Fibroblast of pulmonary artery (primary cell): ENCODE results near the gene ANKRD44.

Experiments
- DNase-seq: peaks from one replicate; pipeline ENCODE4 v3.0.0-alpha.2; 2010; ENCODE audit warnings: low read depth
- H3K4me3 ChIP-seq: replicated peaks from 2 replicates; pipeline ENCODE4 v1.5.1; 2011; ENCODE audit warnings: low read depth, mild to moderate bottlenecking, control low read depth, low read length, moderate library complexity
- CTCF ChIP-seq: IDR thresholded peaks from 2 replicates; pipeline ENCODE4 v1.5.1; 2011; ENCODE audit warnings: mild to moderate bottlenecking, control low read depth, low read length, inconsistent platforms; ENCODE audit errors: missing control alignments

ANKRD44 gene

GRCh38 chr2:197339016-197339415, 28.4 kb upstream of the ANKRD44 start:
- H3K4me3 ChIP-seq = no peak overlapping the region
- no peak for TF ChIP-seq CTCF
- DNase-seq = no peak

DNA sequence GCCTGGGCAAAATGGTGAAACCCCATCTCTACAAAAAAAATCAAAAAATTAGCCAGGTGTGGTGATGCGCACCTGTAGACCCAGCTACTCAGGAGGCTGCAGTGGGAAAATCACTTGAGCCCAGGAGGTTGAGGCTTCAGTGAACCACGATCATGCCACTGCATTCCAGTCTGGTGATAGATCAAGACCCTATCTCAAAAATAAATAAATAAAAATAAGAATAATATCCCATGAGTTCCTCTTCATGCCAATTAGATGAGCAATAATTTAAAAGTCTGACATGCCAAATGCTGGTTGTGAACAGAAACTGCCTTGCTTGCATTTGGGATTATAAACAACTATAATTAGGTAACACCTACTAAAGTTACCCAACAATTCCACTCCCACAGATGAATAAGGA, 22.1 kb upstream of the ANKRD44 start:
- DNase-seq = no peak
- no peak for TF ChIP-seq CTCF
- no peak overlapping the region for H3K4me3 ChIP-seq

GRCh38 chr2:197328461-197328860, 17.9 kb upstream of the ANKRD44 start:
- DNase-seq = no peak
- no peak overlapping the region for H3K4me3 ChIP-seq
- TF ChIP-seq CTCF = no peak

- no peak for DNase-seq
- no peak for TF ChIP-seq CTCF
- no peak overlapping the region for H3K4me3 ChIP-seq
These were observed 17.0 kb upstream of the ANKRD44 start for GRCh38 chr2:197327472-197328098.

DNA sequence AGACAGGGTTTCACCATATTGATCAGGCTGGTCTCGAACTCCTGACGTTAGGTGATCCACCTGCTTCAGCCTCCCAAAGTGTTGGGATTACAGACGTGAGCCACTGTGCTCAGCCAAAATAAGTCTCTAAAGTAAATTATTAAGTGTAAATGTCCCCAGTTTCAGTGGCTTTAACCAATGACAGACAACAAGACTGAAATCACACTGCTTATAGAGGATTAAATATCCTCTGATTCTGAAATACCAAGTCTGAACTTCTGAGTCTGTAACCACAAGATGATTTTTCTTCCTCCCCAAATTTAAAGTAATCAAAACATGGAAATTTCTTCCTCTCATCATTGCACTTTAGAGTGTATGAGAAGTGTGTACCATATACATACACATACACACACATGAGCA, 16.5 kb upstream of the ANKRD44 start:
- TF ChIP-seq CTCF = no peak
- no peak overlapping the region for H3K4me3 ChIP-seq
- no peak for DNase-seq

DNA sequence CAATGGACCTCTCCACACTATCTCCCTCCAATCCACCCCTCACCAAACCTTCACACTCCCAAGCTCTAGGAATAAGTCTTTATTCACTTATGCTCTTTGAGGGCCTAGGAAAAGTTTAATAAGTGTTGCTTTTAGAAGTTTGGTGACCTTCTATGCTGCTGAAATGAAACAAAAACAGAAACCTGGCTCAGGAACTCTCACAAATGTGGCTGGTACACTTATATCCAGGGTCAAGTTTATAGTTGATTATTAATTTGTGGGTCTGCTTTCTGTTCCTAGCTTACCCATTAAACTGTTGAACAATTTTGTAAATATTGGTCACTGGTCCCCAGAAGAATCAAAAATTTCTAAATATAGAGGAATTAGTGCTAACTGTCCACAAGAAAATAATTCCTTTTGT, 14.2 kb upstream of the ANKRD44 start:
- TF ChIP-seq CTCF = no peak
- H3K4me3 ChIP-seq = no peak overlapping the region

DNA sequence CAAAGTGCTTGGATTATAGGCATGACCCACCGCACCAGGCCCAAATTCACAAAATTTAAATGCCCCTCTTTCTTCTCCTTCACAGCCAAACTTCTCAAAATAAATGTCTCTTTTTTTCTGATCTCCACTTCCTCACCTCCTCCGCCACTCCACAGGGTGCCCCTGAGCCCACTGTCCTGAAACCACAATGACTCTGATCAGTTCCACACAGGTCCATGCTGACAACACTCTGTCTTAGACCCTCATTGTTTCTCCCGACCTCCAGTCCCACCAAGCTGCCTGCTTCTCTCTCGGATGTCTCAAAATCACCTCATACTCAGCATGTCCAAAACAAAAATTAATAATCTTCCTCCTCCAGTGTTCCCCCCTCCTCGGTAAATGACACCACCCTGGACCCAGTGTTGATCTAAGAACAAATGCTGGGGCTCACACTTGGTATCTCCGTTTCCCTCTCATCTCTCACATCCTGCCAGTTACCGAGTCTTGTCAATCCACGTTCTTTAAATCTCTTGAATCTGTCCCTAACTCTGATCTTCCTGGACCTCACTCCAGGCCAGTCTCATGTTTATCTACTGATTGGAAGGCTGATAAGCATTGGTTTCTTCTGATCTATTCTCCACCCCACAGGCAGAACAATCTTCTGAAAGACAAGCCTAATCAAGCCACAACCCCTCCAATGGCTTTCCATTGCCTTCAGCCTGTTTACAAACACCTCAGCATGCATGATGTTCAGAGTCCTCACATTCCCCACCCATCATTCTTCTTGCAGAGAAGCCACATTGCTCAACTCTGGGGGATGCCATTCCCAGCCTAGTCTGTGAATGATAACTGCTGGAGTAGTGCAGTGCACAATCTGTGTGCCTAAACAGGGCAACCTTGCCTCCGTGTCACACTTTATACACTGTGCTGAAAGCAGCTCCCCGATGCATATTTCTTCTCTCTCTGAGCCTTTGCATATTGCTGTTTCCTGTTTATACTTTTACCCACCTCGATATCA, 12.4 kb upstream of the ANKRD44 start:
- no peak for TF ChIP-seq CTCF
- DNase-seq = no peak
- no peak overlapping the region for H3K4me3 ChIP-seq

More for the DNA sequence above, 14.2 kb upstream of the ANKRD44 start:
- DNase-seq = no peak
